ENCODE results near the gene MAMDC4. TPM values are rescaled to one million over a fixed set of nuclear protein-coding genes. Genes with fewer than 3 reads are reported as not detected.

Gene MAMDC4
- total and polyA plus RNA-seq, 2 experiments from 2014 or later = 1.7 to 6.8 TPM

GRCh38 chr9:136805207-136805740, 46.9 kb upstream of the MAMDC4 start:
- peak overlapping the region; percentile 27; the same call in 1 of the 3 replicates for H3K4me3 Mint-ChIP-seq
- peaks cover 18% of the 10 kb centered on the region for H3K36me3 Mint-ChIP-seq (ENCODE audit: low read depth)
- H3K4me1 Mint-ChIP-seq = peaks cover 23% of the 10 kb centered on the region
- H3K36me3 ChIP-seq (ENCODE audit: insufficient read depth) = no peaks in the 10 kb centered on the region
- H3K4me1 ChIP-seq (ENCODE audit: insufficient read depth) = peaks cover 16% of the 10 kb centered on the region
- H3K9me3 Mint-ChIP-seq = no peaks in the 10 kb centered on the region; the same call in 2 of the 3 replicates
- peaks cover 35% of the 10 kb centered on the region for H3K27me3 Mint-ChIP-seq (ENCODE audit: insufficient read depth, low read depth, poor library complexity)
- H3K27me3 ChIP-seq (ENCODE audit: insufficient read depth) = no peaks in the 10 kb centered on the region
- no peak overlapping the region for H2AFZ ChIP-seq
- no peaks in the 10 kb centered on the region for H3K9me2 ChIP-seq (ENCODE audit: insufficient read depth)
- H3K4me2 ChIP-seq = no peak overlapping the region
- no peak for DNase-seq (ENCODE audit: low spot score)
- H3K79me2 ChIP-seq (replicated peaks; ENCODE audit: insufficient read depth) = peaks cover 19% of the 10 kb centered on the region
- no peak overlapping the region for H3K27ac Mint-ChIP-seq
- no peak overlapping the region for H3K4me3 ChIP-seq
- TF ChIP-seq ETS1 (IDR thresholded peaks at IDR 0.05) (no peak), CTCF (conservative IDR thresholded peaks at IDR 0.05; ENCODE audit: low read depth in 2 of 2) (no peak), ZNF114 (CRISPR knock-in tag; IDR thresholded peaks at IDR 0.05) (no peak), EZH2phosphoT487 (IDR thresholded peaks at IDR 0.05; ENCODE audit: unreplicated experiment) (no peak), POLR2AphosphoS5 (IDR thresholded peaks at IDR 0.05; ENCODE audit: low read depth) (no peak), JUNB (IDR thresholded peaks at IDR 0.05; ENCODE audit: unreplicated experiment) (no peak), ZNF331 (CRISPR knock-in tag; IDR thresholded peaks at IDR 0.05; ENCODE audit: low read depth) (no peak), STAT1 (IDR thresholded peaks at IDR 0.05; ENCODE audit: unreplicated experiment) (no peak), CREB1 (CRISPR knock-in tag; IDR thresholded peaks at IDR 0.05; ENCODE audit: low read depth) (no peak), EZH2 (IDR thresholded peaks at IDR 0.05; ENCODE audit: low read depth, unreplicated experiment) (no peak), REST (IDR thresholded peaks at IDR 0.05; ENCODE audit: unreplicated experiment) (no peak), NANOG (IDR thresholded peaks at IDR 0.05; ENCODE audit: borderline replicate concordance) (no peak), ZNF462 (CRISPR knock-in tag; IDR thresholded peaks at IDR 0.05) (no peak)
- H3K27ac ChIP-seq (ENCODE audit: low read depth) = no peak overlapping the region
- ATAC-seq = no peak
- H3F3A ChIP-seq (replicated peaks; ENCODE audit: low read depth) = peaks cover 12% of the 10 kb centered on the region; the same call in 1 of the 2 replicates
- peaks cover 12% of the 10 kb centered on the region for H4K20me1 ChIP-seq (replicated peaks; ENCODE audit: insufficient read depth)

Data from GM23338 (cell line).